Esophagus squamous epithelium (tissue), 4 donors: Measurements from ENCODE around the gene IGF1.

Source experiments
- POLR2A ChIP-seq, 4 donors: fragments of 450-650 bp; IDR thresholded peaks; one replicate each; pipeline ENCODE4 v1.6.1; 2017; ENCODE audit warnings: antibody characterized with exemption in 4 of 4, mild to moderate bottlenecking in 4 of 4, moderate library complexity in 3 of 4
- TF ChIP-seq, protein P1 (sequence below), 6 experiments: fragments of 450-650 bp in 4 of 6; fragments of 200-600 bp in 2 of 6; sonication (generic) in 2 of 6; IDR thresholded peaks; one replicate each; pipeline ENCODE4 v1.5.1; 2016 to 2019; ENCODE audit warnings: antibody characterized with exemption in 6 of 6, mild to moderate bottlenecking in 4 of 6, moderate library complexity in 4 of 6

DNA sequence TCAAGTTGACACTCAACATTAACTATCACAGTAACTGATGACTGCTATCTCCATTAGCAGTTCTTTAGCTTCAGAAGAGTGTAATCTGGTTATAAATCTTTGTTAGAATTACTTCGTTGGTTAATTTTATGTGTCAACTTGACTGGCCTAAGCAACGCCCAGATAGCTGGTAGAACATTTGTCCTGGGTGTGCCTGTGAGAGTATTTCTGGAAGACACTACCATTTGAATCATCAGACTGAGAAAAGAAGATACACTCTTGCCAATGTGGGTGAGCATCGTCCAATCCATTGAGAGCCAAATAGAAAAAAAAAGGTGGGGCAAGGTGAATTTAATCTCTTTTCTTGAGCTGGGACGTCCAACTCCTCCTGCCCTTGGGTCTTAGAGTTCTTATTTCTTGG is 129.0 kb downstream of the IGF1 start:
- TF ChIP-seq, protein P1, sequence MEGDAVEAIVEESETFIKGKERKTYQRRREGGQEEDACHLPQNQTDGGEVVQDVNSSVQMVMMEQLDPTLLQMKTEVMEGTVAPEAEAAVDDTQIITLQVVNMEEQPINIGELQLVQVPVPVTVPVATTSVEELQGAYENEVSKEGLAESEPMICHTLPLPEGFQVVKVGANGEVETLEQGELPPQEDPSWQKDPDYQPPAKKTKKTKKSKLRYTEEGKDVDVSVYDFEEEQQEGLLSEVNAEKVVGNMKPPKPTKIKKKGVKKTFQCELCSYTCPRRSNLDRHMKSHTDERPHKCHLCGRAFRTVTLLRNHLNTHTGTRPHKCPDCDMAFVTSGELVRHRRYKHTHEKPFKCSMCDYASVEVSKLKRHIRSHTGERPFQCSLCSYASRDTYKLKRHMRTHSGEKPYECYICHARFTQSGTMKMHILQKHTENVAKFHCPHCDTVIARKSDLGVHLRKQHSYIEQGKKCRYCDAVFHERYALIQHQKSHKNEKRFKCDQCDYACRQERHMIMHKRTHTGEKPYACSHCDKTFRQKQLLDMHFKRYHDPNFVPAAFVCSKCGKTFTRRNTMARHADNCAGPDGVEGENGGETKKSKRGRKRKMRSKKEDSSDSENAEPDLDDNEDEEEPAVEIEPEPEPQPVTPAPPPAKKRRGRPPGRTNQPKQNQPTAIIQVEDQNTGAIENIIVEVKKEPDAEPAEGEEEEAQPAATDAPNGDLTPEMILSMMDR (IDR thresholded peaks at IDR 0.05) = no peak
- no peak for TF ChIP-seq POLR2A (IDR thresholded peaks at IDR 0.05)
